ENCODE measurements around the gene CDH22. TPM values are rescaled to one million over a fixed set of nuclear protein-coding genes. Genes with fewer than 3 reads are reported as not detected.

The CDH22 gene
- total RNA-seq, 1 donor from 2014 or later = 0.13 TPM

GRCh38 chr20:46213946-46214823 is 94.1 kb downstream of the CDH22 start:
- no peaks in the 10 kb centered on the region for H3K36me3 ChIP-seq
- no peaks in the 10 kb centered on the region for H3K79me2 ChIP-seq (ENCODE audit: low read depth)
- no peak overlapping the region for H3K4me3 ChIP-seq
- H3K4me1 Mint-ChIP-seq = peaks cover 47% of the 10 kb centered on the region
- no peaks in the 10 kb centered on the region for H3K36me3 Mint-ChIP-seq
- H3K4me3 Mint-ChIP-seq = no peak overlapping the region
- H3K9me3 Mint-ChIP-seq = no peaks in the 10 kb centered on the region
- H4K20me1 ChIP-seq (ENCODE audit: low read depth) = no peaks in the 10 kb centered on the region
- TF ChIP-seq EZH2phosphoT487 (IDR thresholded peaks at IDR 0.05) (no peak), EZH2 (IDR thresholded peaks at IDR 0.05) (no peak), CTCF (IDR thresholded peaks at IDR 0.05) (no peak)
- H2AFZ ChIP-seq (replicated peaks) = no peak overlapping the region
- H3F3A ChIP-seq (ENCODE audit: low read depth) = peaks cover 33% of the 10 kb centered on the region
- DNase-seq (ENCODE audit: low spot score) = no peak
- H3K9me3 ChIP-seq (ENCODE audit: low read depth) = no peaks in the 10 kb centered on the region
- H3K27me3 Mint-ChIP-seq (ENCODE audit: insufficient read depth, low read depth) = peaks cover 9% of the 10 kb centered on the region
- peaks cover 39% of the 10 kb centered on the region for H3K4me1 ChIP-seq
- H3K4me2 ChIP-seq = no peak overlapping the region
- no peaks in the 10 kb centered on the region for H3K27me3 ChIP-seq
- H3K9ac ChIP-seq = no peak overlapping the region
- H3K27ac Mint-ChIP-seq = peak overlapping the region; percentile 16
- no peak overlapping the region for H3K27ac ChIP-seq

- H3K36me3 ChIP-seq = no peaks in the 10 kb centered on the region
- H3K4me3 Mint-ChIP-seq = no peak overlapping the region
- no peak overlapping the region for H3K4me3 ChIP-seq
- DNase-seq (ENCODE audit: low spot score) = no peak
- no peak for TF ChIP-seq EZH2 (IDR thresholded peaks at IDR 0.05)
- TF ChIP-seq CTCF (IDR thresholded peaks at IDR 0.05) = no peak
- TF ChIP-seq EZH2phosphoT487 (IDR thresholded peaks at IDR 0.05) = no peak
- H3F3A ChIP-seq (ENCODE audit: low read depth) = peaks cover 33% of the 10 kb centered on the region
- no peaks in the 10 kb centered on the region for H3K79me2 ChIP-seq (ENCODE audit: low read depth)
- H3K27ac ChIP-seq = no peak overlapping the region
- H3K27me3 Mint-ChIP-seq (ENCODE audit: insufficient read depth, low read depth) = peaks cover 12% of the 10 kb centered on the region
- no peaks in the 10 kb centered on the region for H3K9me3 Mint-ChIP-seq
- no peak overlapping the region for H3K4me2 ChIP-seq
- H3K4me1 ChIP-seq = peaks cover 41% of the 10 kb centered on the region
- no peaks in the 10 kb centered on the region for H3K27me3 ChIP-seq
- H4K20me1 ChIP-seq (ENCODE audit: low read depth) = no peaks in the 10 kb centered on the region
- no peak overlapping the region for H2AFZ ChIP-seq (replicated peaks)
- H3K36me3 Mint-ChIP-seq = no peaks in the 10 kb centered on the region
- no peaks in the 10 kb centered on the region for H3K9me3 ChIP-seq (ENCODE audit: low read depth)
- peaks cover 48% of the 10 kb centered on the region for H3K4me1 Mint-ChIP-seq
- no peak overlapping the region for H3K9ac ChIP-seq
- H3K27ac Mint-ChIP-seq = no peak overlapping the region
These were observed 95.4 kb downstream of the CDH22 start for GRCh38 chr20:46212876-46213275.

GRCh38 chr20:46212252-46212651 is 96.0 kb downstream of the CDH22 start:
- Histone ChIP-seq H3K9ac (no peak overlapping the region), H3K27ac (no peak overlapping the region), H3K4me1 (peaks cover 41% of the 10 kb centered on the region), H3K36me3 (no peaks in the 10 kb centered on the region), H2AFZ (replicated peaks) (no peak overlapping the region), H3K79me2 (ENCODE audit: low read depth) (no peaks in the 10 kb centered on the region), H3F3A (ENCODE audit: low read depth) (peaks cover 33% of the 10 kb centered on the region), H3K4me3 (no peak overlapping the region), H4K20me1 (ENCODE audit: low read depth) (no peaks in the 10 kb centered on the region), H3K9me3 (ENCODE audit: low read depth) (no peaks in the 10 kb centered on the region), H3K27me3 (no peaks in the 10 kb centered on the region), H3K4me2 (no peak overlapping the region)
- Mint-ChIP-seq H3K9me3 (no peaks in the 10 kb centered on the region), H3K36me3 (no peaks in the 10 kb centered on the region), H3K27ac (peak overlapping the region; percentile 26), H3K4me1 (peaks cover 50% of the 10 kb centered on the region), H3K27me3 (ENCODE audit: insufficient read depth, low read depth) (peaks cover 13% of the 10 kb centered on the region), H3K4me3 (no peak overlapping the region)
- no peak for DNase-seq (ENCODE audit: low spot score)
- TF ChIP-seq EZH2 (IDR thresholded peaks at IDR 0.05) (no peak), CTCF (IDR thresholded peaks at IDR 0.05) (no peak), EZH2phosphoT487 (IDR thresholded peaks at IDR 0.05) (no peak)
